Neural progenitor cell (in vitro differentiated cells): ENCODE measurements around the gene FSTL4. TPM values are rescaled to one million over a fixed set of nuclear protein-coding genes. Genes with fewer than 3 reads are reported as not detected.

Source experiments
- DNase-seq: peaks from one replicate; pipeline ENCODE4 v3.0.0-alpha.2; 2016; ENCODE audit warnings: low spot score
- H2AFZ ChIP-seq: fragments of 200-600 bp; sonication (generic); replicated peaks from 2 replicates; pipeline ENCODE4 v1.6.1; 2016; ENCODE audit warnings: antibody characterized with exemption
- H3F3A ChIP-seq: fragments of 200-600 bp; sonication (generic); 2 replicates; pipeline ENCODE4 v1.6.1; 2016; ENCODE audit warnings: antibody characterized with exemption, low read depth
- H3K27ac ChIP-seq: fragments of 200-600 bp; sonication (generic); 2 replicates; pipeline ENCODE4 v1.5.1; 2016; ENCODE audit warnings: mild to moderate bottlenecking
- H3K27me3 ChIP-seq: fragments of 200-600 bp; sonication (generic); 2 replicates; pipeline ENCODE4 v1.6.1; 2016; ENCODE audit warnings: mild to moderate bottlenecking, moderate library complexity
- H3K36me3 ChIP-seq: fragments of 200-600 bp; sonication (generic); 2 replicates; pipeline ENCODE4 v1.5.1; 2016
- H3K4me1 ChIP-seq: fragments of 200-600 bp; sonication (generic); 2 replicates; pipeline ENCODE4 v1.6.1; 2016; ENCODE audit warnings: mixed run types
- H3K4me2 ChIP-seq: fragments of 200-600 bp; sonication (generic); 2 replicates; pipeline ENCODE4 v1.6.1; 2016
- H3K4me3 ChIP-seq: fragments of 200-600 bp; sonication (generic); 2 replicates; pipeline ENCODE4 v1.5.1; 2016
- H3K79me2 ChIP-seq: fragments of 200-600 bp; sonication (generic); 2 replicates; pipeline ENCODE4 v1.6.1; 2016; ENCODE audit warnings: low read depth
- H3K9ac ChIP-seq: fragments of 200-600 bp; sonication (generic); 2 replicates; pipeline ENCODE4 v1.6.1; 2016
- H3K9me3 ChIP-seq: fragments of 200-600 bp; sonication (generic); 2 replicates; pipeline ENCODE4 v1.5.1; 2016; ENCODE audit warnings: low read depth
- H4K20me1 ChIP-seq: fragments of 200-600 bp; sonication (generic); 2 replicates; pipeline ENCODE4 v1.6.1; 2016; ENCODE audit warnings: low read depth
- H3K27ac Mint-ChIP-seq: 3 replicates; pipeline ENCODE4 v1.8.0; 2021; ENCODE audit warnings: mixed read lengths
- H3K27me3 Mint-ChIP-seq: 2 replicates; pipeline ENCODE4 v1.8.0; 2022; ENCODE audit warnings: low read depth, mild to moderate bottlenecking, inconsistent platforms, moderate library complexity, mixed read lengths; ENCODE audit not compliant: insufficient read depth
- H3K36me3 Mint-ChIP-seq: 3 replicates; pipeline ENCODE4 v1.8.0; 2021; ENCODE audit warnings: mixed read lengths
- H3K4me1 Mint-ChIP-seq: 3 replicates; pipeline ENCODE4 v1.8.0; 2021; ENCODE audit warnings: mixed read lengths
- H3K4me3 Mint-ChIP-seq: 3 replicates; pipeline ENCODE4 v1.8.0; 2021; ENCODE audit warnings: mild to moderate bottlenecking, moderate library complexity, mixed read lengths
- H3K9me3 Mint-ChIP-seq: 3 replicates; pipeline ENCODE4 v1.8.0; 2020; ENCODE audit warnings: mixed read lengths
- CTCF ChIP-seq: fragments of 200-600 bp; sonication (generic); IDR thresholded peaks from 2 replicates; pipeline ENCODE4 v1.5.1; 2017; ENCODE audit warnings: antibody characterized with exemption, mild to moderate bottlenecking
- EZH2 ChIP-seq: fragments of 200-600 bp; sonication (generic); IDR thresholded peaks from 2 replicates; pipeline ENCODE4 v1.6.1; 2017; ENCODE audit warnings: antibody characterized with exemption, mild to moderate bottlenecking, moderate library complexity
- EZH2phosphoT487 ChIP-seq: fragments of 200-600 bp; sonication (generic); IDR thresholded peaks from 2 replicates; pipeline ENCODE4 v1.6.1; 2017; ENCODE audit warnings: antibody characterized with exemption
- total RNA-seq: library from RNA; depleted of rRNA; stranded (reverse); fragments of >200 nt; gene quantifications from 2 replicates; pipeline ENCODE4 v1.2.3, GENCODE V29; 2015; ENCODE audit warnings: low replicate concordance

Gene FSTL4
- total RNA-seq, 1 donor from 2014 or later: 0.95 TPM

GRCh38 chr5:133530270-133530669, 82.1 kb downstream of the FSTL4 start:
- no peak for DNase-seq
- H3K4me1 Mint-ChIP-seq: peaks cover 8% of the 10 kb centered on the region
- Histone ChIP-seq H3K4me2 (peak overlapping the region; percentile 1), H3K27ac (no peak overlapping the region), H3K9me3 (no peaks in the 10 kb centered on the region), H3K4me1 (peaks cover 21% of the 10 kb centered on the region), H3F3A (no peaks in the 10 kb centered on the region), H4K20me1 (no peaks in the 10 kb centered on the region), H3K36me3 (no peaks in the 10 kb centered on the region), H2AFZ (no peak overlapping the region), H3K4me3 (no peak overlapping the region), H3K27me3 (no peaks in the 10 kb centered on the region), H3K79me2 (no peaks in the 10 kb centered on the region), H3K9ac (no peak overlapping the region)
- no peaks in the 10 kb centered on the region for H3K36me3 Mint-ChIP-seq
- TF ChIP-seq EZH2phosphoT487 (no peak), CTCF (no peak), EZH2 (no peak)
- H3K9me3 Mint-ChIP-seq: no peaks in the 10 kb centered on the region
- no peak overlapping the region for H3K4me3 Mint-ChIP-seq
- H3K27me3 Mint-ChIP-seq: no peaks in the 10 kb centered on the region
- H3K27ac Mint-ChIP-seq: no peak overlapping the region

DNA sequence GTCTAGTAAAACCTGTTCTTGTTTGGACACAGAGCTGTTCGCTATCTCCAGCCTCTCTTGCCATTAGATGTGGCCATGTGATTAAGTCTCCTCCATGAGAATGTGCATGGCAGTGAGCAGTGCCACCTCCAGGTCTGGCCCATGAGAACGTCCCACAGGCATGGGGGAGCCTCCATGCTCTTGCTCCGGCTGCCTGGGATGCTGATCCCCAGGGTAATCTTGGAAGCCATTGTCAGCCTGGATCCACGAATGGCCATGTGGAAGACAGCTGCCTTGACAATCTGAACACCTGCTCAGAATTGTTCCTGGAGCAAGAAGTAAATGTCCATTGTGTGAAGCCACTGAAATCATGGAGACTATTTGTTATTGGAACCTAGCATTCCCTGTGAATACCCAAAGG, 83.5 kb downstream of the FSTL4 start:
- no peak for DNase-seq
- H2AFZ ChIP-seq: no peak overlapping the region
- no peaks in the 10 kb centered on the region for H3K27me3 ChIP-seq
- no peaks in the 10 kb centered on the region for H3K36me3 ChIP-seq
- H3K79me2 ChIP-seq: no peaks in the 10 kb centered on the region
- H3K4me1 ChIP-seq: peaks cover 27% of the 10 kb centered on the region
- no peak for TF ChIP-seq EZH2
- TF ChIP-seq EZH2phosphoT487: no peak
- TF ChIP-seq CTCF: no peak
- no peak overlapping the region for H3K4me3 ChIP-seq
- no peak overlapping the region for H3K4me2 ChIP-seq
- no peaks in the 10 kb centered on the region for H4K20me1 ChIP-seq
- no peaks in the 10 kb centered on the region for H3F3A ChIP-seq
- no peak overlapping the region for H3K4me3 Mint-ChIP-seq
- no peaks in the 10 kb centered on the region for H3K9me3 ChIP-seq
- peaks cover 22% of the 10 kb centered on the region for H3K4me1 Mint-ChIP-seq
- no peak overlapping the region for H3K27ac ChIP-seq
- H3K27ac Mint-ChIP-seq: no peak overlapping the region
- no peaks in the 10 kb centered on the region for H3K9me3 Mint-ChIP-seq
- H3K9ac ChIP-seq: no peak overlapping the region
- H3K36me3 Mint-ChIP-seq: no peaks in the 10 kb centered on the region
- no peaks in the 10 kb centered on the region for H3K27me3 Mint-ChIP-seq

DNA sequence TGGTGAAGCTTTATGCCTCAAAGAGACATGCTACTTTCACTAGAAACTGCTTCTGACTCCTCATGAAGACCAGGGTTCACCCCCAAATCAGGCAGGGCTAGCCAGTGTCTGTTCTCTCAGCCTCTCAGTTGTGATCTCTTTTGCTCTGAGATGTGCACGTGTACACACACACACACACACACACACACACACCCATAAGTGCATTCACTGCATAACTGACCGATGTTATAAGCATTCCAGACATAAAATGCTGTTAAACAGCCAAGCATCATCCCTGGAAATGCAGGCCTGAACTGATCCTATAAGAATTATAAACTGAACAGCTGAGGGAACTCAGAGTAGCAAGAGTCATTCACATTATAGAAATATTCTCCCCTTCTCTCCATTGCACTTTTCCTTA, 85.0 kb downstream of the FSTL4 start:
- H3K9me3 ChIP-seq: no peaks in the 10 kb centered on the region
- Mint-ChIP-seq H3K27me3 (no peaks in the 10 kb centered on the region), H3K4me1 (peaks cover 23% of the 10 kb centered on the region), H3K4me3 (no peak overlapping the region), H3K9me3 (no peaks in the 10 kb centered on the region), H3K36me3 (no peaks in the 10 kb centered on the region), H3K27ac (no peak overlapping the region)
- peaks cover 28% of the 10 kb centered on the region for H3K4me1 ChIP-seq
- TF ChIP-seq EZH2phosphoT487: no peak
- TF ChIP-seq EZH2: no peak
- no peak for TF ChIP-seq CTCF
- no peaks in the 10 kb centered on the region for H4K20me1 ChIP-seq
- H3F3A ChIP-seq: no peaks in the 10 kb centered on the region
- H3K4me3 ChIP-seq: no peak overlapping the region
- no peaks in the 10 kb centered on the region for H3K36me3 ChIP-seq
- DNase-seq: no peak
- H3K79me2 ChIP-seq: no peaks in the 10 kb centered on the region
- no peak overlapping the region for H3K9ac ChIP-seq
- H2AFZ ChIP-seq: no peak overlapping the region
- no peak overlapping the region for H3K4me2 ChIP-seq
- H3K27me3 ChIP-seq: no peaks in the 10 kb centered on the region
- no peak overlapping the region for H3K27ac ChIP-seq

- no peak overlapping the region for H3K27ac ChIP-seq
- no peaks in the 10 kb centered on the region for H3K27me3 ChIP-seq
- H3K9me3 Mint-ChIP-seq: no peaks in the 10 kb centered on the region
- H3K4me3 ChIP-seq: no peak overlapping the region
- no peaks in the 10 kb centered on the region for H4K20me1 ChIP-seq
- no peak overlapping the region for H2AFZ ChIP-seq
- no peak overlapping the region for H3K27ac Mint-ChIP-seq
- no peaks in the 10 kb centered on the region for H3K36me3 ChIP-seq
- peaks cover 23% of the 10 kb centered on the region for H3K4me1 Mint-ChIP-seq
- H3K4me1 ChIP-seq: peaks cover 28% of the 10 kb centered on the region
- H3K9me3 ChIP-seq: no peaks in the 10 kb centered on the region
- H3K4me3 Mint-ChIP-seq: no peak overlapping the region
- TF ChIP-seq CTCF (no peak), EZH2phosphoT487 (no peak), EZH2 (no peak)
- H3F3A ChIP-seq: no peaks in the 10 kb centered on the region
- no peak overlapping the region for H3K4me2 ChIP-seq
- DNase-seq: no peak
- no peaks in the 10 kb centered on the region for H3K36me3 Mint-ChIP-seq
- no peaks in the 10 kb centered on the region for H3K79me2 ChIP-seq
- no peak overlapping the region for H3K9ac ChIP-seq
- H3K27me3 Mint-ChIP-seq: no peaks in the 10 kb centered on the region
These were observed 86.0 kb downstream of the FSTL4 start for GRCh38 chr5:133526368-133526767.
